HepG2 (cell line): ENCODE results near the gene CADM3. TPM values are rescaled to one million over a fixed set of nuclear protein-coding genes. Genes with fewer than 3 reads are reported as not detected.

Experiments used
- ATF6 ChIP-seq: sonication (generic); formaldehyde crosslinking; conservative IDR thresholded peaks from 2 replicates; pipeline ENCODE4 v1.4.0; 2020; ENCODE audit warnings: missing genetic modification reagents
- BCL3 ChIP-seq: sonication (generic); formaldehyde crosslinking; IDR thresholded peaks from 2 replicates; pipeline ENCODE4 v1.5.1; 2020; ENCODE audit warnings: mild to moderate bottlenecking, missing genetic modification reagents, moderate library complexity
- EED ChIP-seq: sonication (generic); formaldehyde crosslinking; IDR thresholded peaks from 2 replicates; pipeline ENCODE4 v1.5.0; 2020; ENCODE audit warnings: mild to moderate bottlenecking, missing genetic modification reagents
- FOSL1 ChIP-seq: sonication (generic); formaldehyde crosslinking; IDR thresholded peaks from 2 replicates; pipeline ENCODE4 v1.9.0; 2021; ENCODE audit warnings: missing genetic modification reagents, borderline replicate concordance
- GABPA ChIP-seq, 2 experiments: IDR thresholded peaks; 2 replicates each; pipeline ENCODE4 v1.6.1; 2011 to 2016; ENCODE audit warnings: low read depth in 2 of 2, low read length in 1 of 2, missing biosample characterization in 1 of 2, missing genetic modification characterization in 1 of 2
- MAZ ChIP-seq, 2 experiments: sonication (generic) in 1 of 2; formaldehyde crosslinking in 1 of 2; IDR thresholded peaks; 2 replicates each; pipeline versions ENCODE4 v1.5.0 to v1.6.1; 2012 to 2020; ENCODE audit warnings: low read depth in 2 of 2, mild to moderate bottlenecking in 2 of 2, borderline replicate concordance in 1 of 2, improper control_type of control experiment in 1 of 2, low read length in 1 of 2, missing genetic modification reagents in 1 of 2, moderate library complexity in 1 of 2
- MXD4 ChIP-seq: IDR thresholded peaks from 2 replicates; pipeline ENCODE4 v1.6.1; 2016; ENCODE audit warnings: mild to moderate bottlenecking, missing biosample characterization, missing genetic modification reagents
- RARA ChIP-seq: IDR thresholded peaks from 2 replicates; pipeline ENCODE4 v1.6.1; 2016; ENCODE audit warnings: missing genetic modification reagents, missing compliant biosample characterization
- RBAK ChIP-seq: sonication (generic); formaldehyde crosslinking; IDR thresholded peaks from 2 replicates; pipeline ENCODE4 v1.5.1; 2020; ENCODE audit warnings: mild to moderate bottlenecking, missing genetic modification reagents
- SNRNP70 ChIP-seq: fragments of 200-400 bp; formaldehyde crosslinking; IDR thresholded peaks from 2 replicates; pipeline ENCODE4 v1.6.1; 2017; ENCODE audit warnings: mild to moderate bottlenecking, low read depth, low read length, moderate library complexity
- SUZ12 ChIP-seq: fragments of 150-350 bp; IDR thresholded peaks from 2 replicates; pipeline ENCODE4 v1.6.1; 2014; ENCODE audit warnings: low read depth, low read length
- TOPORS ChIP-seq: sonication (generic); formaldehyde crosslinking; IDR thresholded peaks from 2 replicates; pipeline ENCODE4 v1.8.0; 2023; ENCODE audit warnings: mild to moderate bottlenecking, missing genetic modification reagents
- TRIM24 ChIP-seq: sonication (generic); formaldehyde crosslinking; IDR thresholded peaks from 2 replicates; pipeline ENCODE4 v1.8.0; 2022; ENCODE audit warnings: mild to moderate bottlenecking, missing genetic modification reagents
- YY1 ChIP-seq: IDR thresholded peaks from 2 replicates; pipeline ENCODE4 v1.6.1; 2011; ENCODE audit warnings: low read length, low read depth, moderate library complexity, mild to moderate bottlenecking; ENCODE audit not compliant: insufficient read depth, insufficient replicate concordance
- ZBTB21 ChIP-seq: sonication (generic); formaldehyde crosslinking; IDR thresholded peaks from 2 replicates; pipeline ENCODE4 v1.4.0; 2020; ENCODE audit warnings: missing genetic modification reagents
- ZBTB7A ChIP-seq: sonication (generic); formaldehyde crosslinking; IDR thresholded peaks from 2 replicates; pipeline ENCODE4 v1.8.0; 2022; ENCODE audit warnings: mild to moderate bottlenecking, missing genetic modification reagents
- ZEB1 ChIP-seq: IDR thresholded peaks from 2 replicates; pipeline ENCODE4 v1.6.1; 2012; ENCODE audit warnings: mild to moderate bottlenecking, low read depth, inconsistent platforms; ENCODE audit not compliant: insufficient replicate concordance
- ZFY ChIP-seq: sonication (generic); formaldehyde crosslinking; IDR thresholded peaks from 2 replicates; pipeline ENCODE4 v1.4.0; 2020; ENCODE audit warnings: missing genetic modification reagents
- ZNF101 ChIP-seq: sonication (generic); formaldehyde crosslinking; IDR thresholded peaks from 2 replicates; pipeline ENCODE4 v1.4.0; 2020; ENCODE audit warnings: mild to moderate bottlenecking, low read depth, missing genetic modification reagents, borderline replicate concordance
- ZNF121 ChIP-seq: sonication (generic); formaldehyde crosslinking; IDR thresholded peaks from 2 replicates; pipeline ENCODE4 v1.5.0; 2020; ENCODE audit warnings: mild to moderate bottlenecking, missing genetic modification reagents
- ZNF251 ChIP-seq: sonication (generic); formaldehyde crosslinking; IDR thresholded peaks from 2 replicates; pipeline ENCODE4 v1.9.0; 2021; ENCODE audit warnings: mild to moderate bottlenecking, missing genetic modification reagents
- ZNF256 ChIP-seq: sonication (generic); formaldehyde crosslinking; conservative IDR thresholded peaks from 2 replicates; pipeline ENCODE4 v1.4.0; 2020; ENCODE audit warnings: missing genetic modification reagents
- ZNF570 ChIP-seq: sonication (generic); formaldehyde crosslinking; IDR thresholded peaks from 2 replicates; pipeline ENCODE4 v1.4.0; 2020; ENCODE audit warnings: mild to moderate bottlenecking, missing genetic modification reagents, borderline replicate concordance
- ZNF652 ChIP-seq: IDR thresholded peaks from 2 replicates; pipeline ENCODE4 v1.6.1; 2016; ENCODE audit warnings: low read depth, borderline replicate concordance
- ZNF703 ChIP-seq: sonication (generic); formaldehyde crosslinking; IDR thresholded peaks from 2 replicates; pipeline ENCODE4 v1.5.1; 2020; ENCODE audit warnings: missing genetic modification reagents, mild to moderate bottlenecking, moderate library complexity, borderline replicate concordance
- polyA plus RNA-seq, 8 experiments: library from polyadenylated mRNA; depleted of rRNA in 3 of 8; stranded (reverse) in 7 of 8; unstranded in 1 of 8; fragments of >200 nt; fragmentation: Illumina TruSeq in 4 of 8; extraction: Trizol in 4 of 8; gene quantifications; 2 replicates each; pipeline versions ENCODE4 v1.2.1 to v1.2.3, GENCODE V29; 2011 to 2016; ENCODE audit warnings: low read depth in 4 of 8, missing spikeins in 1 of 8, mixed read lengths in 1 of 8; ENCODE audit not compliant: insufficient read depth in 1 of 8
- total RNA-seq, 5 experiments: library from RNA; depleted of rRNA; stranded (reverse); fragments of >200 nt; fragmentation: Illumina TruSeq; extraction: Trizol; gene quantifications; 2 replicates each; pipeline ENCODE4 v1.2.3, GENCODE V29; 2016; ENCODE audit warnings: low read depth in 1 of 5
- TF ChIP-seq, protein P1 (sequence below): sonication (generic); formaldehyde crosslinking; IDR thresholded peaks from 2 replicates; pipeline ENCODE4 v1.8.1; 2023; ENCODE audit warnings: missing genetic modification reagents, mild to moderate bottlenecking, borderline replicate concordance
- TF ChIP-seq, protein P2 (sequence below): sonication (generic); formaldehyde crosslinking; IDR thresholded peaks from 2 replicates; pipeline ENCODE4 v1.8.1; 2023; ENCODE audit warnings: mild to moderate bottlenecking, missing genetic modification reagents, borderline replicate concordance

Gene CADM3
- total and polyA plus RNA-seq, 2 of the 13 experiments (the other 11 are each of a cell fraction or from before 2014, with no cell fraction given), result not detected

- no peak for TF ChIP-seq GABPA (IDR thresholded peaks at IDR 0.05; ENCODE audit: low read depth, low read length)
- peak; percentile 54 for TF ChIP-seq GABPA (CRISPR knock-in tag; IDR thresholded peaks at IDR 0.05; ENCODE audit: low read depth)
- peak; percentile 87; the same call in 1 of the 2 replicates for TF ChIP-seq ZBTB21 (CRISPR knock-in tag)
- peak; percentile 83; the same call in 1 of the 2 replicates for TF ChIP-seq TOPORS (CRISPR knock-in tag)
- peak; percentile 98 for TF ChIP-seq ATF6
- no peak for TF ChIP-seq SNRNP70
- TF ChIP-seq ZNF101 (CRISPR knock-in tag), result no peak
- no peak for TF ChIP-seq ZEB1
- TF ChIP-seq TRIM24, result no peak
- TF ChIP-seq ZBTB7A, result peak; percentile 83
- TF ChIP-seq SUZ12, result no peak
- peak; percentile 82 for TF ChIP-seq FOSL1
- TF ChIP-seq RARA (CRISPR knock-in tag), result peak; percentile 87
- no peak for TF ChIP-seq ZNF703 (CRISPR knock-in tag)
- TF ChIP-seq ZFY, result peak; percentile 54
- TF ChIP-seq BCL3 (CRISPR knock-in tag), result 0 out of 2 replicates have a peak, but pooled peaks have one; percentile 48
- TF ChIP-seq ZNF251 (CRISPR knock-in tag), result 0 out of 2 replicates have a peak, but pooled peaks have one; percentile 76
- no peak; the same call in 1 of the 2 replicates for TF ChIP-seq RBAK
- TF ChIP-seq ZNF652, result peak; percentile 52
- peak; percentile 89; the same call in 1 of the 2 replicates for TF ChIP-seq MXD4 (CRISPR knock-in tag)
- peak; percentile 99 for TF ChIP-seq ZNF256 (CRISPR knock-in tag)
- TF ChIP-seq, protein P1, sequence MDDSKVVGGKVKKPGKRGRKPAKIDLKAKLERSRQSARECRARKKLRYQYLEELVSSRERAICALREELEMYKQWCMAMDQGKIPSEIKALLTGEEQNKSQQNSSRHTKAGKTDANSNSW (CRISPR knock-in tag), result no peak
- no peak for TF ChIP-seq MAZ (IDR thresholded peaks at IDR 0.05; ENCODE audit: borderline replicate concordance, low read depth, low read length)
- TF ChIP-seq MAZ (CRISPR knock-in tag; IDR thresholded peaks at IDR 0.05; ENCODE audit: low read depth), result no peak
- TF ChIP-seq, protein P2, sequence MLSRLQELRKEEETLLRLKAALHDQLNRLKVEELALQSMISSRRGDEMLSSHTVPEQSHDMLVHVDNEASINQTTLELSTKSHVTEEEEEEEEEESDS, result peak; percentile 88; the same call in 1 of the 2 replicates
- TF ChIP-seq ZNF121 (CRISPR knock-in tag), result no peak
- no peak for TF ChIP-seq ZNF570 (CRISPR knock-in tag)
- TF ChIP-seq EED, result no peak; the same call in 1 of the 2 replicates
- no peak for TF ChIP-seq YY1
Measured at GRCh38 chr1:159177272-159177907, 6.0 kb downstream of the CADM3 start (continued).
